GDM1 (cell line): ENCODE measurements around the gene FEM1C.

ENCODE experiments used
- DNase-seq: peaks from one replicate; lab custom pipeline; 2025; lab: John Stamatoyannopoulos, UW

FEM1C gene

GRCh38 chr5:115557667-115558387, 13.3 kb upstream of the FEM1C start:
- peak; percentile 51 for DNase-seq

GRCh38 chr5:115556276-115556675, 11.7 kb upstream of the FEM1C start:
- no peak for DNase-seq

GRCh38 chr5:115555084-115555633, 10.6 kb upstream of the FEM1C start:
- no peak for DNase-seq

DNA sequence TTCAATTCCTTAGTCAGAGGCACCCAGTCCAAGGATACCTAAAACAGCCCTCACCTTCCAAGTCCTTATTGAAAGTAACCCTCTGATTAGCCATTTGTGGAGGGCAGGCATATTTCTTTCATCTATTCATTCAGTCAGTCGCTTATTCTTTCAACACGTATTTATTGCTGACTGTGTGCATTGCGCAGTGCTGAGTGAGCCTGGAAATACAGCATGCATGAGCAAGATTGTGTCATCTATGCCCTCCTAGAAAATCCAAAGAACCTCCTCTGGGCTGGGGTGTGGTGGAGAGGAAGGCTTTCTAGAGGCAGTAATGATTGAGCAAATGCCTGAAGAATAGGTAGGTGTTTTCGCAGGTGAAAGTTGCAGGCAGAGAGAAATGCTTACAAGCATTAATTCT, 8.5 kb upstream of the FEM1C start:
- no peak for DNase-seq

GRCh38 chr5:115551415-115551814, 6.8 kb upstream of the FEM1C start:
- DNase-seq = no peak

DNA sequence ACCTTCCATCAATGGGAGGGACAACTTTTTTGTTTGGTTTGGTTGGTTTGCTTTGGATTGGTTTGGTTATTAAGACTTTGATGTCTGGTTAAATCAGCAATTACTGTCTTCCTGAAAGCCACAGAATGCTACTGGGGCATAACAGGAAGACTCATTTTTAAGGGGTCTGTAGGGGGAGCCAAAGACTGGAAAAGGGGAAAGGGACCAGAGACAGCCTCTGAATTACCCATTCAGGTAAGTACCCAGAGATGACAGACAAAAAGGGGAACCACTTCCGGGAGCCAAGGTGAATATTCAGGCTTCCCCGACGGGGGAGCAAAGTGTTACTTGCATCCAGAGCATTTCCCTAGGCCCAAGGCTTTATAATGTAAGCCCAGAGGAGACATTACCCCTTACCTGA, 4.6 kb upstream of the FEM1C start:
- peak; percentile 3 for DNase-seq

GRCh38 chr5:115548683-115549082, 4.1 kb upstream of the FEM1C start:
- no peak for DNase-seq

- DNase-seq = no peak
These were observed 842 bp upstream of the FEM1C start for GRCh38 chr5:115545351-115545882.

- peak; percentile 63 for DNase-seq
These were observed 536 bp downstream of the FEM1C start for GRCh38 chr5:115544043-115544435.

DNA sequence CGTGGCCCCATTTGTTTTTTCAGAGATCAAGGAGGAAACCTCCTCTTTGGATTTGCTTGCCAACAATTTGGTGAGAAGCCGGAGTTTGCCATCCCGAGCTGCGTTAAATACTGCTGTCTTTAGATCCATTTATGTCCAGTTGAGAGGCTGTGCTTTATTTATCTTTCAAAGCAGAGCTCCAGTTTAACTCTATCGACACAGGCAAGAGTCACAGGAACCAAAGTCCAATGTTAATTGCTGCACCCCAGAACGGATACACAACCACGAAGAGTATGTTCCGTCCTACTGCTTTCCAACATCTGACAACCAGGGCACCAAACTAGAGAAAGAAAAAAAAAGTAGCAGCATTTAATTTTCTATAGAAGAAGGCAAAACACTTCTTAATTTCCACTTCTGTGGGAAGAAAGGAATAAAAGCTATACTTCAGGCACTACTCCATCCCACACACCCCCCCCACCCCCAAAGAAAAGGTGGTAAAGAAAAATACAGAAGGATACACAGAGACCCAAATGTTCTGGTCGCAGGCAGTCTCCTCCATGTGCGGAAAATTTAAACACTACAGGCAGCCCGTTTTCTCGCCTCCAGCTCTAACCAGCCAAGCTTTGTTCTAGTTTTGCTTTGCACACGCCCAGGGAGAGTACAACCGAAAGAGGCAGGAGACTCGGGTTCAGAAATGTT, 1.1 kb downstream of the FEM1C start:
- DNase-seq = no peak

DNA sequence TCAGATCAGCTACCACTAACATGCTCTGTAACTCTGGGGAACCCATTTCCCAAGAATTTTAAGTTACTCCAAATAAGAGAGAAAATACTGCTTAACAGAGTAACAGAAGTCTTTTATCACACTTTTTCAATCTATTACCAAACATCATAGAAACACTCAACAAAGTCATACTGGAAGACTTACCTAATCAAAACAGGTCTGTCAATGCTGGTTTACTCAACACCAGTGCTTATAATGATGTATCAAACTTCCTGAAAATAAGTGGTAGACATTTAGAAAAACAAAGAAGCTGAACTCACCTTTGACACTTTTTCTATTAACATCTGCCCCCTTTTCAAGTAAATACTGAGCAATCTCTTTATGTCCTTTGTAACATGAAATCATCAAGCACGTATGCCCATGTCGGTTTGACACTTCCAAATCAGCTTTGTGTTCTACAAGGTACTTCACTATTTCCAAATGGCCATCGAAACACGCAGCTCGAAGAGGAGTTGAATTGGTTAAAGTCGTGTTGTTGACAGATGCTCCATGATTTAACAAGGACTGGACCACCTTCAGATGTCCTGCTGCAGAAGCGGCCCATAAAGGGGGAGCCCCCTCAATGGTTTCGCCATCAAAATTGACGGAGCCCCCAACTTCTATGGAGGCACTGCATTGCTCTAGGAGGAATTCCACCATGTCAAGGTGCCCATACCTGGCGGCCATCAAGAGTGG, 1.8 kb downstream of the FEM1C start:
- no peak for DNase-seq

DNA sequence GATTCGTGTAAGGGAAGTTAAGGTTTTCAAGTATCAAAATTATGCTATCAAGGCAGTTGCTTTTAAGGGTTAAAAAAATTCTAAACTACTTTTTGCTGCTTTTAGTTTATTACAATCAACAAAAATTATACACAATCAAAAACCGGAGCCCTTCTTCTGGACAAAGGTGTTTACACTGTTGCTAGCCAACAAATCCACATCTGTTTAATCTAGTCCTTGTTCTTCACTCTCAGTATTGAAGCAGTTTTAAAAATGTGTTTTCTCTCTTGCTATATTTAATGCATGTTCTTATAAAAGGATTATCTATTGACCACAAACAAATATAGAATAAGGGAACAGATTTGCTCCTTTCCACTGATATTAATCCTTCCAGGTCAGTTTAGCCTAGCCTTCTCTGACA, 2.5 kb downstream of the FEM1C start:
- no peak for DNase-seq

DNA sequence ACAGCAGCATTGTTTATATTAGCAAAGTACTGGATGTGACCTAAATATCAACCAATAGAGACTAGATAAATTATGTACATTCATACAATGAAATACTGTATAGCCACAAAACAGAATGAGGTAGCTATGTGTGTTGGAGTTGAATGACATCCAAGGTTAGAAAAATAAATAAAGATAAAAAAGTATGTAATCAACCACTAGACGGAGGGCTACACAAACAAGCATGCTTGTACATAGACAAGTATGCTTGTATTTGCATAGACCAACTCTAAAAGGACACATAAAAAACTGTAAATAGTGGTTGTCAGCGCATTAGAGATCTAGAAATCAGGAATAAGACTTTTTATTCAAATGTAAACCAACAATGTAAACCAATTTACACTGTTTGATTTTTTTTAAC, 3.0 kb downstream of the FEM1C start:
- no peak for DNase-seq

GRCh38 chr5:115535479-115536035, 9.0 kb downstream of the FEM1C start:
- no peak for DNase-seq

- DNase-seq = no peak
These were observed 12.1 kb downstream of the FEM1C start for GRCh38 chr5:115532517-115532916.

DNA sequence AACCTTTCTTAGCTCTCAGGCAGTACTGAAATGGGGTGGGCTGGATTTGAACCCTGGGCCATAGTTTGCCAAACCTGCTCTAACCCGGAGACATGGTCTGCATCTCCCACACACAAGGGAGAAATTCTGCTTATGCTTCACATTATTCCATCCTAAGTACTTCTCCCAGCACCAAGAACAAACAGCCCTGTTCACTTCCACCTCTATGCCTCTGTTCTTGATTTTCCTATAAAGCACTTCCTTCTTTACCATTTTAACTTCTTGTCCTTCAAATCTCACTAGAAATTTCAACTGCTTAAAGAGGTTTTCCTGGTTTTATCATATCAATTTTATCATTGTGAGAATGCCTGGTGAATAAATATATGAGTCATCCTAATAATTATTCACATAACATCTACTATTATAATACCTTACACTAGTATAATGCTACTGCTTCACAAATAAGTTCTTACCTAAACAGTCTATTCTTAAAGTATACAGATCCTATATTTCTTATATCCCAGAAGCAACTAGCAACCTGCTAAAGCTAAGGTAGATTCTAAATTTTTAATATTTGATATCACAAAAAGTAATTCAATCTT, 12.7 kb downstream of the FEM1C start:
- DNase-seq = no peak

- no peak for DNase-seq
These were observed 13.2 kb downstream of the FEM1C start for GRCh38 chr5:115531380-115531779.

- no peak for DNase-seq
These were observed 14.1 kb downstream of the FEM1C start for GRCh38 chr5:115530426-115530825.

GRCh38 chr5:115526604-115527003, 18.0 kb downstream of the FEM1C start:
- no peak for DNase-seq

DNA sequence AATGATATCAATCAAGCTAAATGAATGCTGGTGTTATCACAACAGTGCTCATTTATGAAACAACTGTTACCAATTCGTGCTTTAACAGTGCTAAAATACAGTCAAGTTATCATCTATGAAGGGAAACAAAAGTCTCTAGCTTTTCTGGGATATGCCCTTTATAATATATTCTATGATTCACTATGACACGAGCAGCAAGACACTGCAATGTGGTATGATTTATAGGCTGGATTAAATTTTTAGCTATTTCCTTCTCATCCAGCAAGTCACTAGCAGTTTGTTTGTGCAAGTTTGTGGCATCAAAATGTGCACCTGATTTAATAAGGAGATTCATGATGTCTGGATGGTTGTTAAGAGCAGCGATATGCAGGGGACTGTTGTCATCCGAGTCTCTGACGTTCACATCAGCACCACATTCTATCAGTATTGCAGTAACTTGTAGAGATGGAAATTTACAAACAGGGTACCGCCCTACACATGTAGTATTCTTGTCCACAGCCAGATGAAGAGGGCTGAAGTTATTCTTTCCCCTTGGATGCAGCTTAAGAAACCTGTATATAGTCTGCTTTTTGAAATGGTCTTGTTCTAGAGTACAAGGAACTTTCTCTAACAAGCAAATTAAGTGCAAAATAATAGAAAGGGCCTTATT, 20.3 kb downstream of the FEM1C start:
- no peak for DNase-seq

GRCh38 chr5:115522832-115523403, 21.7 kb downstream of the FEM1C start:
- DNase-seq = no peak
